ENCODE data around the gene MAPK8IP1. TPM values are rescaled to one million over a fixed set of nuclear protein-coding genes. Genes with fewer than 3 reads are reported as not detected.

MAPK8IP1 gene
- total RNA-seq, 1 donor from 2014 or later, result 0.66 TPM

GRCh38 chr11:45922425-45923082, 37.1 kb downstream of the MAPK8IP1 start, which contains the start of gene LARGE2:
TSS of gene LARGE2 (plus strand) at chr11:45922656. CDS start at chr11:45922883, 227 bp downstream.
- intact Hi-C loops (cut with micrococcal nuclease), result no loop called here

GRCh38 chr11:45924036-45924915, 38.8 kb downstream of the MAPK8IP1 start:
- intact Hi-C loops (cut with micrococcal nuclease), result no loop called here

GRCh38 chr11:45924927-45925326, 39.5 kb downstream of the MAPK8IP1 start:
- intact Hi-C loops (cut with micrococcal nuclease), result no loop called here

GRCh38 chr11:45925550-45925949, 40.1 kb downstream of the MAPK8IP1 start:
- intact Hi-C loops (cut with micrococcal nuclease), result no loop called here

- intact Hi-C loops (cut with micrococcal nuclease), result no loop called here
These were observed 40.5 kb downstream of the MAPK8IP1 start for GRCh38 chr11:45926001-45926401.

- intact Hi-C loops (cut with micrococcal nuclease), result no loop called here
These were observed 41.3 kb downstream of the MAPK8IP1 start for GRCh38 chr11:45926536-45927331.

- intact Hi-C loops (cut with micrococcal nuclease), result no loop called here
These were observed 41.9 kb downstream of the MAPK8IP1 start for GRCh38 chr11:45927332-45927683.

- intact Hi-C loops (cut with micrococcal nuclease), result no loop called here
These were observed 42.4 kb downstream of the MAPK8IP1 start for GRCh38 chr11:45927684-45928413.

GRCh38 chr11:45928535-45929215, 43.2 kb downstream of the MAPK8IP1 start:
- intact Hi-C loops (cut with micrococcal nuclease), result no loop called here

GRCh38 chr11:45929486-45930030, 44.1 kb downstream of the MAPK8IP1 start:
- intact Hi-C loops (cut with micrococcal nuclease), result no loop called here

GRCh38 chr11:45930031-45930794, 44.8 kb downstream of the MAPK8IP1 start:
- intact Hi-C loops (cut with micrococcal nuclease), result no loop called here

- intact Hi-C loops (cut with micrococcal nuclease), result no loop called here
These were observed 45.6 kb downstream of the MAPK8IP1 start for GRCh38 chr11:45930951-45931570.

GRCh38 chr11:45931739-45932138, 46.3 kb downstream of the MAPK8IP1 start:
- intact Hi-C loops (cut with micrococcal nuclease), result no loop called here

- intact Hi-C loops (cut with micrococcal nuclease), result no loop called here
These were observed 46.8 kb downstream of the MAPK8IP1 start for GRCh38 chr11:45932217-45932616.

- intact Hi-C loops (cut with micrococcal nuclease), result no loop called here
These were observed 47.8 kb downstream of the MAPK8IP1 start for GRCh38 chr11:45933131-45933831.

GRCh38 chr11:45933846-45934579, 48.6 kb downstream of the MAPK8IP1 start:
- intact Hi-C loops (cut with micrococcal nuclease), result no loop called here

GRCh38 chr11:45934580-45935318, 49.3 kb downstream of the MAPK8IP1 start:
- intact Hi-C loops (cut with micrococcal nuclease), result no loop called here
